M059J (cell line): ENCODE data around the gene RAD51C. TPM values are rescaled to one million over a fixed set of nuclear protein-coding genes. Genes with fewer than 3 reads are reported as not detected.
"Not testable (repeated sequence)": the region's sequence is repeated elsewhere in the genome, so short reads cannot be mapped to it uniquely, and the experiment has no call there.

ENCODE experiments used
- DNase-seq: peaks from one replicate; pipeline ENCODE4 v3.0.0-alpha.2; 2012; ENCODE audit warnings: low read depth
- total RNA-seq: library from RNA; depleted of rRNA; stranded (reverse); fragments of >200 nt; shearing (Covaris generic); gene quantifications from 2 replicates; pipeline ENCODE4 v1.2.3, GENCODE V29; 2014; rRNA removed

The RAD51C gene
- total RNA-seq, 1 experiment from 2014 or later: 55.2 TPM

- DNase-seq: peak; percentile 62
Measured at GRCh38 chr17:58741121-58741625, 48.8 kb downstream of the RAD51C start.

GRCh38 chr17:58747674-58748073, 55.3 kb downstream of the RAD51C start:
- no peak for DNase-seq

GRCh38 chr17:58749627-58750026, 57.2 kb downstream of the RAD51C start:
- not testable (repeated sequence) for DNase-seq

DNA sequence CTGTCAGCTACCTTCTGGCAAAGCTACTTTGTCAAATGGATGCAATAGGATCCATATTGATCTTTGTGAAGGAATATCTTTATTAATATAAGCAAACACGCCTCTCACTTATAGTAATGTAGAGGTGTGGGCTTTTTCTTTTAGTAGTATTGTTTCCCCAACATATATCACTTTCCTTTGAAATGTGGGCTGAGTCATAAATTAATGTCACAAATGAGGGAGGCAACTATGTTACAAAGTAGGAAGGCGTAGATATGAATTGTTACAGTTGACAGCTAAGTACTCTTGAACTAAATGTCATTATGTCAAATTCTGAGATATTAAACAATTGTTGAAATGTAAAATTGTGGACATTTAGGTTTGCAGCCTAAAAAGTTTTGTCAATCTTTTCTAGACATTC, 60.6 kb downstream of the RAD51C start:
- DNase-seq: no peak

- DNase-seq: no peak
Measured at GRCh38 chr17:58755269-58755576, 62.8 kb downstream of the RAD51C start.

- DNase-seq: peak; percentile 41
Measured at GRCh38 chr17:58755577-58756245, 63.3 kb downstream of the RAD51C start, which contains the start of gene PPM1E. Gene PPM1E, plus strand, starts transcription at chr17:58755854.

- peak; percentile 8 for DNase-seq
Measured at GRCh38 chr17:58756246-58757161, 64.1 kb downstream of the RAD51C start.

DNA sequence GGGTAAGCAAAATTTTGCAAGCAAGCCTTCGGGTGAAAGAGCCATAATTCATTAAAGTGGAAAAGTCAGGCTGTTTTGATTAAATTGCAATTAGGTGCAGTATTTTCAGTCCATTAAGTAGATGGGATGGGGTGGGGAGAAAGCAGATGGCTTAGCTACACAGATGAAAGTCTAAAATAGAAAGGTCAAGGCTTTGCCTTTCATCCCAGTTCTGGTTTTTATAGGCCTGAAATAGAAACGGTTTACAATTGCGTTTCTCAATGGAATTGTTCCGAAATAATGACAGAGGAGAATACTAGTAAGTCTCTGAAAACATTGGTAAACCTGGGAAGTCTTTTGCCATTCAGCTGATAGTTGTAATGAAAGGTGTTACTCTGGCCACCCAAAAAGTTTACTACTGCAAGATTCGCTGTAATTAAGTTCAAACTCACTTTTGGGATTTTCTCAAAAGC, 64.8 kb downstream of the RAD51C start:
- no peak for DNase-seq

DNA sequence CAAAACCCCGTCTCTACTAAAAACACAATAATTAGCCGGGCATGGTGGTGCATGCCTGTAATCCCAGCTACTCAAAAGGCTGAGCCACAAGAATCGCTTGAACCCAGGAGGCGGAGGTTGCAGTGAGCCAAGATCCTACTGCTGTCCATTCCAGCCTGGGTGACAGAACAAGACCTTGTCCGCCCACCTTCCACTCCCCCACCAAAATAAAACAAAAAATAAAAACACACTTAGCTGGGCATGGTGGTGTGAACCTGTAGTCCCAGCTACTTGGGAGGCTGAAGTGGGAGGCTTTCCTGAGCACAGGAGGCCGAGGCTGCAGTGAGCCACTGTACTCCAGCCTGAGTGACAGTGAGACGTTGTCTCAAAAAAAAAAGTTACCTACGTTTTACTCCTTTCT, 66.5 kb downstream of the RAD51C start:
- DNase-seq: no peak

DNA sequence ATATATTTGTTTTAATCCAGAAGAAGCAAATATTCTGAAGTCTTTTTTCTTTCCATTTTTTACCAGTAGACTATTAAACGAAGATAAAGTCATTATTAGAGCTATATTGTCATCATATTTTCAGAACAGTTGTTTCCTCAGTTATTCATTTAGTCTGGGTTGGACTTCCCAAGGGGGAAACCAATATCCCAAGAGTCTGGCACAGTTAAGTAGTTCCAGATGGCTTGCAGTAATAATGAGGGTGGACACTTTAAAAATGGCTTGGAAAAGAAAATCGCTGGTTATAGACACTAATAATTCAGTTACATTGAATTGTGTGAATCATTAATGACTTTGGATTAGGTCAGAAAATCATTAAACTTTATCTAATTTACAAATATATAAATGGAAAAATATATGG, 67.1 kb downstream of the RAD51C start:
- no peak for DNase-seq

DNA sequence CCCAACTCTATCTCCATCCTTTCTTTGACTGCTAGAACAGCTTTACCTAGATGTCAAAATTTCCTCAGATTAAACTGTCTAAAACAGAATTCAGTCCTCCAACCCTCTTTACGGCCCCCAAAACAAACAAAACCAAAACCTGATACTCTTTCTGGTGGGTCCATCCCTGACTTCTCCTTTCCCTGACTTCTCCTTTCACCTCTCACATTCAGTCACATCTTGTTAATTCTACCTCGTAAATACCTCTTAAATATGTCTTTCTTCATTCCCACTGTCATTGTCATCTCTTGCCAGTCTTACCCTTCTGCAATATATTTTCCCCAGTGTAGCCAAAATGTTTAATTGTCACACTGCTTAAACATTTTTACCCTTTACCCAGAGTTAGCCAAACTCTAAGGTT, 67.8 kb downstream of the RAD51C start:
- no peak for DNase-seq

DNA sequence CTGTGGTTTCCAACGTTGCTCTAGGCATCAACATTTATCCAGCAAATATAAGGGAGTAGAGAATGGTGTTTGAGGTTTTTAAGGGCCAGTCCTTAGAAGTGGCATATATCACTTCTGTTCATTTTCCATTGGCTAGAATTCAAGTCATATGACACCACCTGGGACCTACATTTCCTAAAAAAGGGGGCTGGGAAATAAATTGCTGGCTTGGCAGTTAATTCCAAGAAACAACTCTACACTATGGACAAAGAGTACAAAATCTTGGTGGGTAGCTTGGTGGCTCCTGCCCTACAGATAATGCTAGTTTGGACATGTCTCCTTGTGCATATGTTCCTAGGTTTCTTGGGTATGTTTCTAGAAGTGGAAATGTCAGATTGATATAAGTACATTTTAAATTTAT, 70.9 kb downstream of the RAD51C start:
- no peak for DNase-seq

GRCh38 chr17:58764373-58764772, 72.0 kb downstream of the RAD51C start:
- DNase-seq: no peak

DNA sequence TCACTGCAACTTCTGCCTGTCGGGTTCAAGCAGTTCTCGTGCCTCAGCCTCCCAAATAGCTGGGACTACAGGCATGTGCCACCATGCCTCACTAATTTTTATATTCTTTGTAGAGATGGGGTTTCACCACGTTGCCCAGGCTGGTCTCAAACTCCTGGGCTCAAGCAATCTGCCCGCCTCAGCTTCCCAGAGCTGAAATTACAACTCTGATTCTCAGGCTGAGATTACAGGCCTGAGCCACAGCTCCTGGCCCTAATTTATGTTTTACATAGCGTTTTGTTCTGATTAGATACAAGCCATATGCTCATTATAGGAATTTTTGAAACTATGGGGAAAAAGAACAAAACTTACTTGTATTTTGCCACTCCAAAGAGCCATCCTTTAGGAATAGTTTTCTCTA, 86.1 kb downstream of the RAD51C start:
- DNase-seq: not testable (repeated sequence)

DNA sequence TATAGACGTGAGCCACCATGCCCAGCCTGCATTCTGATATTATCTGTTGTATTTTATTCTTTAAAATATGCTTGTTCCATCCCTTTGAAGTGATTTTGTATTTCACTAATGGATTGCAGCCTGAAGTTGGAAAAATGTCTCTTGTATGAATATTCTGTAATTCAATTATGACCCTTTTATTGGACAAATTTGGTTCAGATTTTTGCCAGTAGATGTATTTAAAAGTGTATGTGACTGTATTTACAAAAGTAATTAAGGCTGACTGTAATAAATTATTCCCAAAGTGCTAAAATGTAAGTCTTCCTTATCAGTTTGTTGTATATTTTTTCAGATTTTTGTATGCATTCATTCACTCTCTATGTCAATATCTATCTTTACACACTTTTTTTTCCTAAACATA, 87.0 kb downstream of the RAD51C start:
- DNase-seq: no peak

- DNase-seq: peak; percentile 28
Measured at GRCh38 chr17:58783380-58783779, 91.0 kb downstream of the RAD51C start.

DNA sequence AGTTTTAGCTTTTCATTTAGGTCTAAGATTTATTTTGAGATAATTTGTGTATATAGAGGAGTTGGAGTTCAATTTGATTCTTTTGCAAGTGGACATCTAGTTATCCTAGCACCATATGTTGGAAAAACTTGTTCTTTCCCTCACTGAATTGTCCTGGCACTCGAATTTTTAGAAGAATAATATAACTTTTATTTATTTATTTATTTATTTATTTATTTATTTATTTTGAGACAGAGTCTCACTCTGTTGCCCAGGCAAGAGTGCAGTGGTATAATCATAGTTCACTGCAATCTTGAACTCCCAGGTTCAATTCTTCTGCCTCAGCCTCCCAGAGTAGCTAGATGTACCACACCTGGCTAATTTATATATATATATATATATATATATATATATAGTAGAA, 92.7 kb downstream of the RAD51C start:
- DNase-seq: no peak

Other genes starting within 250 kb of the RAD51C start
- not detected in 2 replicates for gene HSF5, start 204.2 kb upstream of the RAD51C start, total RNA-seq
- gene MTMR4, start 178.0 kb upstream of the RAD51C start, total RNA-seq: 24.4 and 32.5 TPM in 2 replicates
- gene TEX14, start 557 bp upstream of the RAD51C start, total RNA-seq: not detected in 2 replicates
- gene PPM1E, start 63.3 kb downstream of the RAD51C start, total RNA-seq: 0.25 and 0.47 TPM in 2 replicates